Stimulated activated CD8-positive, alpha-beta memory T cell treated with anti-CD3 and anti-CD28 coated beads, Interleukin-4, amount 100 ng/mL, for 48 hours (primary cell): Measurements from ENCODE around the gene CCM2.
"Not testable (repeated sequence)": the region's sequence is repeated elsewhere in the genome, so short reads cannot be mapped to it uniquely, and the experiment has no call there.

Experiments used
- DNase-seq: peaks from one replicate; pipeline ENCODE4 v3.0.0-alpha.2; 2020

CCM2 gene

DNA sequence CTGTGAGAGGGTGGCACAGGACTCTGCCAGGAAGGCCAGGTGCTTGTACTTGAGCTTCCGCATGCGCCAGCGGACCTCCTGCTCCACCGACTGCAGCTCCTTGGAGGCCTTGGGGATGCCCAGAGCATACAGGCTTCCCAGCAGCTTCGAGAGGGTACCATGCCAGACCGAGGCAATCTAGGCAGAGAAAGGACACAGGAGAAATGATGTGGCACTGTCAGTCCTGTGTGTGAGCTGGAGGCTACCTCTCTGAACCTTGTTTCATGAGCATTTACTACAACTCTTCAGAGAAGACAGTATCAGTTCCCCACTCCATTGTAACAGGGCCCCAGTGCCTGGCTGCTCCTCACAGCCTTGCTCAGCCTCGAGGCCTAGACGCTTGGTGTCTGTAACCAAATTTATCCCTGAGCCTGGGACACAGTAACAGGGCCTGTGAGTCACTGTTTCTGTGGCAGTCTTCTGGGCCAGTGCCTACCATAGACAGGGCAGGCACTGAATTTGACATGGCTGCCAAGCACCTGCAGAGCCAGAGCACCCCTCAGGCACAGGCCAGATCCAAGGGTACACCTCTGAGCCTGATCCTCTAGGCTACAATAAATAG is 105.7 kb downstream of the CCM2 start:
- DNase-seq: no peak

DNA sequence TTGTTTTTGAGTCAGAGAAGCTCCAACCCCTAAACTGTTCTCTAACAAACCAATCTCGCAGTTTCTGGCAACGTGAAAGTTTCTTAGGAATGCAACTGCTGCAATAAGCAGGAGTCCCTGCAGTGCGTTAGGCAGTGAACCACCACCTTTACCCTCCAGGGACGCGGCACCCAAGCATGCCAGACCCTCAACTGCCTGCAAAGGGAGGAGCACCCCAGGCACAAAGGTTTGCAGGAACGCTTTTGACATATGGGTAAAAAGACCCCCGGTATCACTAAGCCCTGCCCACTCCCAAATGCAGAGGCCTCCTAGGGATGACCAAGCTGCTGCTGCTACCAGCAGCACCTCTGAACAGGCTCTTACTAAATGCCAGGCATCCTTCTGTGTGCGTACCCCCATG is 106.8 kb downstream of the CCM2 start:
- DNase-seq: no peak

DNA sequence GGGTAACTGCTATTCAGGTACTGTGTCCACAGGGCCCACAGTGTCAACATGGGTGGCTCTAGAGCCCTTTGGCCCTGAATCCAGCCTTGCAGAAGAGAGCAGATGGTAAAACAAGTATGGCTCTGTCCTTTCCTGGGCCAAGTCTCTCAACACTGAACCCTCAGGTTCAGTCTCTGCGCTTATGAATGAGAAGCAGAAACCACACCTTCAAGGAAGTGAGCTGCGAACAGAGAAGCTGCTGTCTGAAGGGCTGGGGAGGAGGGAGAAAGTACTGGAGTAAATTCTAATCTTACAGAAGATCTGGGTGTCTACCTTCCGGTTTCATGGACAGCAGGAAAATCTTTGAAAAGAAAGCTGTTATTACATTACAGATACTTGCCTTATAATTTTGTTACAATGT is 107.4 kb downstream of the CCM2 start:
- no peak for DNase-seq

DNA sequence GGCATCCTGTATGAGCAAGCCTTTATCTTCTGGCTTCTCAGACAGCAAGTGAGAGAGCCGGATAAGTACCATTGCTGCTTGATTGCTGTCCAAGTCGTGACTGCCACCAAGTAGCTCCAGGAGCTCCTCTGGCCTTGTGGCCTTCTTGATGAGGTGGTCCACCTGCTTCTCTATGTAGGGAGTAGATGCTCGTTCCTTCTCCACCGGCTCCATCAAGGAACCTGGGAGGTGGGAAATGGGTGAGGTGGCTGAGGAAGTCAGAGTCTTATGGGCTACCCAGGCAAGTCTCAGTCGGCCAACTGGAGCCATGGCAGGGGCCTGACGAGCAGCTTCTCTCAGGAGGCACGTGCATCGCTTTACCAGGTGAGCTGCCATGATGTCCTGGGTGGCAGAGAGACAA is 108.9 kb downstream of the CCM2 start:
- no peak for DNase-seq

DNA sequence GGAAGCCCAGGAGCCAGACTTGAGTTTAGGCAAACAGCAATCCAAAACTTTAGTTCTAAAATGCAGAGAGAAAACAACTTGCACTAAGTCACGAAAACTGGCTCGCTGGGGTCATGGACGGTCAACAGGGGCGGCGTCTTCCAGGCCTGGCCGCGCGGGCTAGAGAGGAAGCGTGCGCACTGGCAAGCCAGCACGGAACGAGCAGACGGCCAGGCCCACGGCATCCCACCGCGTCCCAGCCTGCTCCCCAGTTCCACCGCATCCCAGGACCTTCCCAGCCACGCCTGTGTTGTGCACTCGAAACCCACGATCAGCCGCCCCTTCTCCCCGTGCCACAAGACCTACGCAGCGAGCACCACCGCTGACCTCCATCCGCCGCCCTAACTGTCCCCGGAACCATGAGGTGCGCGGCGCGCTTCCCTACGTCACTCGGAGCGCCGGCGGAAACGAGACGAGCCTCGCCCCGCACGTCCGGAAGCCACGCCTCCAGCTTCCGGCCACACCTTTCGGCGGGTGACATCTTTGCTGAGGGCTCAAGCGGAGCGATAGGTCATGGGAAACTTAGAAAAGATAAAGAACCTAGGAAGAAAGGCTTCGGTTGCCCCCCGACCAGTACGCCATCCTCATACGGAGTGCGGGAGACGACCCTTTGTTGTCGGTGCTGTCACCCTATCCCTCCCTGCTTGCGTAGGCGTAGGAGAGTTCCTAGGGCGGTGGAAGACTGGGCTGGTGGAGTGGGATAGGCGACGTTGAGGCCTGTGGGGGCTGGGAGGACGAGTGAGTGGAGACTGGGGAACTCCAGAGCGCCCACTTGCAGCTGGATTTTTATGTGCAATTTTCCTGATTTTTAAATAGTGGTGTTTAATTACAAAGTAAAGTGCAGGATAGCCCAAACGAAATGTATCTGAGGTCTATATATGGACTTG is 111.6 kb downstream of the CCM2 start, which contains the start of gene TBRG4:
Gene TBRG4 (minus strand): TSS at position 400 of the 926 bp plus-strand sequence. CDS start 2,460 bp downstream, outside the sequence.
- peak; percentile 96 for DNase-seq

DNA sequence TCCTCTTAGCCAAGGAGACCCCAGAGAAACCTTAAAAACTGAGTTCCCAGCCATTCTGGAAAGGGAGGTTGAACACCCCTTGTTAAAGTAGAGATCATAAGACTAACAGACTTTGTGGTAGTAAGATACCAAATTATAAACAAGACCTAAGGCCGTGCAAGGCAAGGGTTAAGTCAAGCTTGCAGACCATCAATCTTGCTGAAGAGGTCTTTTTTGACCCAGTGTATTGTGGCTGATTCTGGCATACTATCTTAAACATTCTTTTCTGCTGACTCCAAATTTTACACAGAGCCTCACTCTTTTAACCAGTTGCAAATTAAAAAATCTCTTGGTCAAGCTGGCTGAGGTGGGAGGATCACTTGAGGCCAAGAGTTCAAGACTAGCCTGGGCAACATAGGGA is 112.6 kb downstream of the CCM2 start:
- no peak for DNase-seq

DNA sequence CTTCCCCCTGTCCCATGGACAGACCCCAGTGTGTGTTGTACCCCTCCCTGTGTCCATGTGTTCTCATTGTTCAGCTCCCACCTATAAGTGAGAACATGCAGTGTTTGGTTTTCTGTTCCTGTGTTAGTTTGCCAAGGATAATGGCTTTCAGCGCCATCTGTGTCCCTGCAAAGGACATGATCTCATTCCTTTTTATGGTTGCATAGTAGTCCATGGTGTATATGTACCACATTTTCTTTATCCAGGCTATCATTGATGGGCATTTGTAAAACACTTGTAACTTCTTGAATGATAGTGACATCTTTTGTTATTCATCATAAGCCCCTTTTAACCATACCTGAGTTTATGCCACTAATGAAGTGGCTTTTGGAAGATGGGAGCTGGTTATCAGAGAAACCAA is 114.3 kb downstream of the CCM2 start:
- DNase-seq: not testable (repeated sequence)

DNA sequence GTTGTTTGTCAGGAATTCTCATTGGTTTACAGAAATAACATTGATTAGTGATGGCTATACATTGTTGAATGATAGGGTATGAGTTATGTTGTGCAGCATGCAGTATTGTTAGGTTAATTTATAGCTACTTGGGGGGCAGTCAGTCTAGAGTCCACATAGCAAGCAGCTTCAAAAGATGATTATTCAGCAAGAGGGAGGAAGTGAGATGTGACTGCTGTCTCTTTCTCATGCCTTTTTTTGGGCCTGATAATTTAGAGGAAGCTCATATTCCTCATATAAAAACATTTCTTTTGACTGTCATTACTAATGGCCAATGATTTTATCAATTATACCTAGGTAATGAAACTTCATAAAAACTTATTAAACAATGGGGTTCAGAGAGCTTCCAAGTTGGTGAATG is 114.9 kb downstream of the CCM2 start:
- DNase-seq: no peak

DNA sequence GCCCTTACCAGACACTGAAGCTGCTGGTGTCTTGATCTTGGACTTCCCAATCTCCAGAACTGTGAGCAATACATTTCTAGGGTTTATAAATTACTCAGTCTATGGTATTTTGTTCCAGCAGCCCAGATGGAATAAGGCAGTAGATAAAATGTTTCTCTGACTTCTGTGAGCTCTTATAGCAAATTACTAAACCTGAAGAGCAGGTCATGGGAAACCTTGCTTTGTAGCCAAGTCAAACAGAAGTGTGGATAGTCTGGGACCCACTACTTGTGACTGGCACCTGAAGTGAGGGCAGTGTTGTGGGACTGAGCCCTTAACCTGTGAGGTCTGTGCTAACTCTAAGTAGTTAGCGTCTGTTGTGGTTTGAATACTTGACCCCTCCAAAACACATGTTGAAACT is 116.0 kb downstream of the CCM2 start:
- no peak for DNase-seq

DNA sequence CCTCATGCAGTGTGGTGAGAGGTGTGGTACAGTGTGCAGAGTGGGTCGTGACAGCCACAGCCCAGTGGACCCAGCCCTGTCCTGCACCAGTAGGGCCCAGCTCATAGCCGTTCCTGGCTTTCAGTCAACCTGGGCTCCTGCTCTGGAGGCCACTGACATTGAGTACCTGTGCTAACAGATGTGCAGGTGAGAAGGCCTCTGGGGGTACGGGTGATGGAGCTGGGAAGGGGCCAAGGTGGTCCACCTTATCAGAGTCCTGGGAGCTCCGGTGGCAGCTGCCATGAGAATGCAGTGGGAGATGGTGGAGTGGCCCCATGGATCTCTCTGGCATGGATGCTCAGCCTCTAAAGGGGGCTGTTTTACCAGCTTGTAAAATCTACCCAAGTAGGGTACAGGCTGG is 117.6 kb downstream of the CCM2 start:
- no peak for DNase-seq

DNA sequence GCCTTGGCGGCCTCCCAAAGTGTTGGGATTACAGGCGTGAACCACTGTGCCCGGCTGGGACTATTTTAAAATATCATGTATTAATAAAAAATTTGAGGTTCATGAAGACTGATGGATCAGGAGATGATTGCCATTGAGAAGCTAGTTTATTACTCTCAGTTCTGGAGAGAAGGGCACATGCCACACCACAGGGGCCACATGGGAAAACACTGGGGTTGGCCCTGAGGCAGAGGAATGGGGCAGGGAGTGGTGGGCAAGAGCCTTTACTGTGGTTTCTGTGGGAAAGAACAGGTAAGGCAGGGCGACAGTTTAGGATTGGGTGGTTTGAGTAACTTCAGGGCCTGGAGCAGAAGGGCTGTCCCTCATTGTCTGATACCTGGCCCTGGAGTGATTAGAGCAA is 118.3 kb downstream of the CCM2 start:
- no peak for DNase-seq

DNA sequence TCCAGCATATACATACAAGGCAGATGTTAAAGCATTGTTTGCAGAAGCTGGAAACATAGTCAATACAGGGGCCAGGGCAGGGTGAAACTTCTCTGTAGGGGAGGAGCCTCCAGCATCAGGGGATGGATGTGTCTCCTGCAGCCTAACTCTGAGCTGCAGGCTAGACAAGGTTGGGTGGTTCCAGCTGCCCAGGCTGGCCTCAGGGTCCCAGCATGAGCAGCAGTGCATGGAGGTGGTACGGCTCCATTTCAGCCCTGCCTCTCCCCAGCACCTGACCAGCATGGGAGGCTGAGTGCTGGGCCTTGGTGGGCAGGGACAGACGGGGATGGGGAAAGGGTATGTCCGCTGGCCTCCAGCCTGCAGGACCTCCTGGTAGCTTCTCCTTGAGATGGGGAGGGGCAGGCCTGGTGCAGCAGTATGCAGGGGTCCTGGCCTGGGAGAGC is 118.9 kb downstream of the CCM2 start:
- DNase-seq: no peak

DNA sequence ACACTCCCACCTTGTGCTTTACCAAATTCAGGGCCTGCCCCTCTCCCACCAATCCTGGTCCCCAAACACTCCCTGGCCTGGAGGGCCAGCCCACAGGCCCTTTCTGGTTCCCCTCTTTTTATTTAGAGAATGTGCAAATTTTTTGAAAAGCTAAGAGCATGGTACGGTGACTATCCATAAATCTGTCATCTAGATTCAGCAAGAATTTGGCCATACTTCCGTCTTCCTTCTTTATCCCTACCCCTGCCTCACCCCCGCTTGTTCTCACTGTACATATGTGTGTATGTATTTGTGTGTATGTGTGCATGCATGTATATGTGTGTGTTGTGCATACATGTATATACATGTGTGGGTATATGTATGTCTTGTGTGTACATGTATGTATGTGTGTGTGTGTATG is 119.5 kb downstream of the CCM2 start:
- no peak for DNase-seq

DNA sequence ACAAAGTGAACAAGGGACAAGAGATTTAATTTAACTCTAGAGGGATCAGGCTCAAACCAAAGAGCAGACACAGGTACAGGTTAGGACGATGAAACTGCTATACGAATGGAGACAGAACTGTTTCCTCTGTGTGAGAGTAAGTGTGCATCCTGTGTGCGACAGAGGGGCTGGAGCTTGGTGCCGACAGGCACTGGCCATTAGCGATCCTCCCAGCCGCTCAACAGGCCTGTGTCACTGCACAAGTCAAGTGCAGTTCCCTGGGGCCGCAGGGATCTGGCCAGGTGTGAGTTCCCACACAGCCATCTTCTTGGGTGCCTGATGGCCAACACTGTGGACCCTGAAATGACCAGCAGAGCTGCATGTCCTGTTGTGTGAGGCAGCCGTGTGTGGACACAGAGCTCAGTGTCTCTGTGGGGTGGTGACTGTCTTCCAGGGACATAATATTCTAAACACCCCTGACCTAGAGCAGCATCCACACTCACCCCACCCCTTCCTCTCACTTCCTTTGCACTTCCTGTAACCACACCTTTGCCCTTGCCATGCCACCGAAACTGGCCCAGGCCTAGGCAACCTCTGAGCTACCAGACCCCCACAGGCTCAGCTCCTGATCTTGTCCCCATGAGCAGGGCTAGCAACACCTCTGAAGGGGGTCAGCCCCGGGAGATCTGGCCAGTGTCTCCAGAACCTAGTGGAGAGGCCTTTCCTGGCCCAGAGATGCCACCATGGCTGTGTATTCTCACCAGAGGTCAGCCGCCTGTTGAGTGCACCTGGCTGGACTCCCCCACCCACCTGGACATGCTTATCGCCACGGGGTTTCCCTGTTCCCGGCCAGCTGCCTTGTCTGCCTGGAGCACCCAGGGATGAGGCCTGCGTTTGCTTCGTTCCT is 123.2 kb downstream of the CCM2 start:
- no peak for DNase-seq

DNA sequence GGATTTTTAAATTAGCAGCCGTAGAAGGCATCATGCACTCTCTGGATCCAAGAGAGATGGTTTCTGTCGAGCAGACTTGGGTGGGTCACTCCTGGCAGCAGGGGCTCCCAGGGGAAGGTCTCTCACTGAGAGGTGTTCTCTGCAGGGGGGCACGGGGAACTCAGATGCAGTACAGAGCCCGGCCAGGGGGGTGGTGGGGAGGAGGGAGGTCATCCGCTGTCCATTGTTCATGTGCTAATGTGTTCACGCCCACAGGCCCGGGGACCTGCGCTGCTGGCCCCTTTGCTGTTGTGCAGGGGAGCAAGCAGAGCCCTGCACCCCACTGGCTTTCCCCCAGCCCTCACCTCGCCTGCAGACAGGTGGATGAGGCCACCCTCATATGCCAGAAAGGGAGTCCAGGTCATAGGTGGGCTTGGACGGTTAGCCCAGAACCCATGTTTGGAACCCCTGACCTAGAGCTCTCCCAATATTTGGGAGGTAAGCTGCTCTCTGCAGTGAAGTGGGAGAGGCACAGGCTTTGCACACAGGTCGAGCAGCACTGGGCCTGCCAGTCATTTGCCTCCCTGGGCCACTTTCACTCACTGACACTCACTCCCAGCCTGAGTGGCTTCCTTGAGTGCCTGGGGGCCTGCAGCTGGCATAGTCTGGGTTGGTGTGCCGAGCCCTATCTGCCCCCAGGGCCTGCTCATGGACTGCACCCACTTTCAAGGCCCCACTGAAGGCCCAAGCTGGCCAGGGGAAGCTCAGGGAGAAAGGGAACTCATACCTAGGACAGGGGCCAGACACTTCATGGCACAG is 124.1 kb downstream of the CCM2 start:
- DNase-seq: no peak

DNA sequence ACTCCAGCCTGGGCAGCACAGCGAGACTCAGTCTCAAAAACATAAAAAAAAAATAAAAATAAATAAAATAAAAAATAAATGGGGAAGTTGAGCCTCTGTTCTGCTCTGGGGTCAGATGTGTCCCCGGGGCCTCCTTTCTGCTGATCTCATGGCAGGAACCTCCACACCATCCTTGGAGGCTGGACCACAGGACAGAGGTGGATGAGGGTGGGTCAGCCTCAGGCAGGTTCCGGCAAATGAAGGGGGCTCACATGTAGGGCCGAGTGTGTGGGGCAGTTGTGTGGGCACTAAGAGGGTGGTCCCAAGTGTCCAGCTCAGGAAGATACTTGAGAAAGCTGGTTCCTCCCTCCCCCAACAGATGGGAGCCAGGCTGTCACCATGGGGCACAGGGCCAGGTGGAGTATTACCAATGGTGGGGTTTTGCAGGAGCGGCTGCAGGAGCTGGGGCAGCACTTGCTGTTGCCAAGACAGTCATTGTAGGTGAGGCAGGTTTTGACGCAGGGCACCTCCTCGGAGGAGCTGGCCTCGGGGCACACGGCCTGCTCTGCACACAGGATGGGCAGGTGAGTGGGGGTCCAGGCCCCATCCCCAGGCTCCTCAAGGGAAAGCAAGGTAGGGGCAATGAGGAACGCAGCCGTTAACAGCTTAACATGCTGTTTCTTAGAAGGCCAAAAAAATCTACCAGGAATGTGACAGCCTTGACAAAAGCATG is 125.3 kb downstream of the CCM2 start:
- DNase-seq: no peak
